MCF 10A (cell line): Measurements from ENCODE around the gene RGL4. TPM values are rescaled to one million over a fixed set of nuclear protein-coding genes. Genes with fewer than 3 reads are reported as not detected.
"Not testable (repeated sequence)": the region's sequence is repeated elsewhere in the genome, so short reads cannot be mapped to it uniquely, and the experiment has no call there.

ENCODE experiments used
- Bru-seq: library from RNA; stranded (reverse); fragments of 400-500 nt; gene quantifications from one replicate; lab custom pipeline; 2021; lab: Mats Ljungman, UMichigan
- BruChase-seq, 2 experiments: library from RNA; stranded (reverse); fragments of 400-500 nt; gene quantifications; one replicate each; lab custom pipeline; 2021; lab: Mats Ljungman, UMichigan
- BruUV-seq: library from RNA; stranded (reverse); fragments of 400-500 nt; replicated peaks from 2 replicates; lab custom pipeline; 2021; lab: Mats Ljungman, UMichigan
- CTCF ChIA-PET: fragments of 300-600 bp; sonication (Branson Sonifier 250); formaldehyde crosslinking; extraction: SDS; loops from one replicate; lab custom pipeline; 2021; ENCODE audit warnings: antibody characterized with exemption, inconsistent platforms; lab: Yijun Ruan, JAX
- POLR2A ChIA-PET: fragments of 300-600, 350-650 bp; sonication (Branson Sonifier 250); formaldehyde crosslinking; extraction: SDS; loops from one replicate; lab custom pipeline; 2020; ENCODE audit warnings: antibody characterized with exemption, inconsistent platforms; lab: Yijun Ruan, JAX
- DNase-seq: peaks from one replicate; pipeline ENCODE4 v3.0.0-alpha.2; 2018; ENCODE audit not compliant: unreplicated experiment
- H3K27ac Mint-ChIP-seq: one replicate; pipeline ENCODE4 v1.8.0; 2022; ENCODE audit warnings: mild to moderate bottlenecking, low read depth, mixed read lengths; ENCODE audit not compliant: unreplicated experiment
- H3K27me3 Mint-ChIP-seq: one replicate; pipeline ENCODE4 v1.8.0; 2022; ENCODE audit warnings: mixed read lengths; ENCODE audit not compliant: insufficient read depth, unreplicated experiment
- H3K36me3 Mint-ChIP-seq: one replicate; pipeline ENCODE4 v1.8.0; 2022; ENCODE audit warnings: mild to moderate bottlenecking, moderate library complexity, mixed read lengths; ENCODE audit not compliant: insufficient read depth, unreplicated experiment
- H3K4me1 Mint-ChIP-seq: one replicate; pipeline ENCODE4 v1.8.0; 2022; ENCODE audit warnings: mixed read lengths; ENCODE audit not compliant: insufficient read depth, unreplicated experiment
- H3K4me3 Mint-ChIP-seq: one replicate; pipeline ENCODE4 v1.8.0; 2022; ENCODE audit warnings: mild to moderate bottlenecking, moderate library complexity, mixed read lengths; ENCODE audit not compliant: unreplicated experiment
- H3K9me3 Mint-ChIP-seq: one replicate; pipeline ENCODE4 v1.8.0; 2022; ENCODE audit warnings: mixed read lengths; ENCODE audit not compliant: unreplicated experiment
- intact Hi-C: fragments of 100-400 bp; cut with micrococcal nuclease; formaldehyde crosslinking; loops from 2 replicates; pipeline ENCODE4 v1.14.1; 2022
- long read RNA-seq: library from polyadenylated mRNA; stranded (forward); transcript quantifications from one replicate; pipeline ENCODE4 v2.0.0, GENCODE V29; 2022
- total RNA-seq: library from RNA; stranded (reverse); gene quantifications from 2 replicates; pipeline ENCODE4 v1.2.3, GENCODE V29; 2022
- TF ChIP-seq, protein P1 (sequence below): fragments of 200-600 bp; IDR thresholded peaks from one replicate; pipeline ENCODE4 v1.8.0; 2022; ENCODE audit warnings: antibody characterized with exemption, mild to moderate bottlenecking; ENCODE audit not compliant: unreplicated experiment

Gene RGL4, protein sequence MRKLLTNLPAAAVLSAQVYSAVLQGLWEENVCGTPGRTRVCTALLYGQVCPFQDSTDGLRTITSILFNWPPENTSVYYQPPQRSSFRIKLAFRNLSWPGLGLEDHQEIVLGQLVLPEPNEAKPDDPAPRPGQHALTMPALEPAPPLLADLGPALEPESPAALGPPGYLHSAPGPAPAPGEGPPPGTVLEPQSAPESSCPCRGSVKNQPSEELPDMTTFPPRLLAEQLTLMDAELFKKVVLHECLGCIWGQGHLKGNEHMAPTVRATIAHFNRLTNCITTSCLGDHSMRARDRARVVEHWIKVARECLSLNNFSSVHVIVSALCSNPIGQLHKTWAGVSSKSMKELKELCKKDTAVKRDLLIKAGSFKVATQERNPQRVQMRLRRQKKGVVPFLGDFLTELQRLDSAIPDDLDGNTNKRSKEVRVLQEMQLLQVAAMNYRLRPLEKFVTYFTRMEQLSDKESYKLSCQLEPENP
- total RNA-seq: not detected in 2 replicates
- Bru-seq, nascent RNA: not detected
- not detected for BruChase-seq, experiment 1, labeled RNA remaining after a 6-hour chase
- BruChase-seq, experiment 2, labeled RNA remaining after a 2-hour chase: not detected
- long read RNA-seq, partial matches to known transcripts: 0 of 1 reads
- long read RNA-seq, other reads (novel, unspliced or antisense): 1 of 1 reads

- H3K27ac Mint-ChIP-seq: no peak within 1 kb of the TSS
- TF ChIP-seq, protein P1, sequence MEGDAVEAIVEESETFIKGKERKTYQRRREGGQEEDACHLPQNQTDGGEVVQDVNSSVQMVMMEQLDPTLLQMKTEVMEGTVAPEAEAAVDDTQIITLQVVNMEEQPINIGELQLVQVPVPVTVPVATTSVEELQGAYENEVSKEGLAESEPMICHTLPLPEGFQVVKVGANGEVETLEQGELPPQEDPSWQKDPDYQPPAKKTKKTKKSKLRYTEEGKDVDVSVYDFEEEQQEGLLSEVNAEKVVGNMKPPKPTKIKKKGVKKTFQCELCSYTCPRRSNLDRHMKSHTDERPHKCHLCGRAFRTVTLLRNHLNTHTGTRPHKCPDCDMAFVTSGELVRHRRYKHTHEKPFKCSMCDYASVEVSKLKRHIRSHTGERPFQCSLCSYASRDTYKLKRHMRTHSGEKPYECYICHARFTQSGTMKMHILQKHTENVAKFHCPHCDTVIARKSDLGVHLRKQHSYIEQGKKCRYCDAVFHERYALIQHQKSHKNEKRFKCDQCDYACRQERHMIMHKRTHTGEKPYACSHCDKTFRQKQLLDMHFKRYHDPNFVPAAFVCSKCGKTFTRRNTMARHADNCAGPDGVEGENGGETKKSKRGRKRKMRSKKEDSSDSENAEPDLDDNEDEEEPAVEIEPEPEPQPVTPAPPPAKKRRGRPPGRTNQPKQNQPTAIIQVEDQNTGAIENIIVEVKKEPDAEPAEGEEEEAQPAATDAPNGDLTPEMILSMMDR: no peak
- no peak for DNase-seq
- H3K36me3 Mint-ChIP-seq: peaks cover 15% of the 10 kb centered on the region
- no peaks in the 10 kb centered on the region for H3K27me3 Mint-ChIP-seq
- intact Hi-C loops: no loop called here
- no peaks in the 10 kb centered on the region for H3K4me1 Mint-ChIP-seq
- BruUV-seq: no TSS peak
- CTCF ChIA-PET: no interaction called here
- no peak within 1 kb of the TSS for H3K4me3 Mint-ChIP-seq
- no peaks in the 10 kb centered on the region for H3K9me3 Mint-ChIP-seq
- POLR2A ChIA-PET: no interaction called here
These were observed at the start of gene RGL4 for GRCh38 chr22:23690713-23691112. TSS of gene RGL4 (plus strand) at chr22:23691013. CDS start at chr22:23692031, 1,018 bp downstream.

- intact Hi-C loops, H3K27me3 Mint-ChIP-seq, DNase-seq: not testable (repeated sequence)
These were observed 44.3 kb upstream of the RGL4 start for GRCh38 chr22:23646526-23646925.

DNA sequence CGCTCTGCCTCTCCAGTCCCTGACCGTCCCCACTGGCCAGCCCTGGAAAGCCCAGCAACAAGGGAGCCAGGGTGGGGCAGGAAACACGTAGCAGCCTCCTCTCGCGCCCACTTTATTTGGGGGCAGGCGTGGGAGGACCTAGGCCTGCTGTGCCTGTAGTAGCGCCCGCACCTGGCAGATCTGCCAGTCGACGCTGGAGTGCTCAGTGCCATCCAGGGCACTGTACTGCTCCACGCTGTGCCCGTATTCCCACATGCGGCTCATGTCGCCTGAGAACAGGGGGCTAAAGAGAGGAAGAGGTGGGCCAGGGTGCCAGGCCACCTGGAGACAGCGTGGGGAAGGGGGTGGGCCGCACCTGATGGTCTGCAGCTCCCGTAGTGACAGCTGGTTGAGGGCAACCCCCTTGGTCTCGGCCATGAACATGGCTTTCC is 41.7 kb upstream of the RGL4 start:
- Mint-ChIP-seq H3K36me3 (no peaks in the 10 kb centered on the region), H3K4me1 (no peaks in the 10 kb centered on the region), H3K4me3 (no peak overlapping the region), H3K9me3 (no peaks in the 10 kb centered on the region), H3K27me3 (no peaks in the 10 kb centered on the region), H3K27ac (no peak overlapping the region)
- intact Hi-C loops: no loop called here
- TF ChIP-seq, protein P1: no peak
- POLR2A ChIA-PET: no interaction called here
- no peak for DNase-seq
- CTCF ChIA-PET: no interaction called here
- no TSS peak for BruUV-seq

More at GRCh38 chr22:23646526-23646925, 44.3 kb upstream of the RGL4 start:
- BruUV-seq, H3K4me3 Mint-ChIP-seq, CTCF ChIA-PET, POLR2A ChIA-PET, H3K27ac Mint-ChIP-seq, H3K9me3 Mint-ChIP-seq, H3K36me3 Mint-ChIP-seq, H3K4me1 Mint-ChIP-seq: not testable (repeated sequence)

DNA sequence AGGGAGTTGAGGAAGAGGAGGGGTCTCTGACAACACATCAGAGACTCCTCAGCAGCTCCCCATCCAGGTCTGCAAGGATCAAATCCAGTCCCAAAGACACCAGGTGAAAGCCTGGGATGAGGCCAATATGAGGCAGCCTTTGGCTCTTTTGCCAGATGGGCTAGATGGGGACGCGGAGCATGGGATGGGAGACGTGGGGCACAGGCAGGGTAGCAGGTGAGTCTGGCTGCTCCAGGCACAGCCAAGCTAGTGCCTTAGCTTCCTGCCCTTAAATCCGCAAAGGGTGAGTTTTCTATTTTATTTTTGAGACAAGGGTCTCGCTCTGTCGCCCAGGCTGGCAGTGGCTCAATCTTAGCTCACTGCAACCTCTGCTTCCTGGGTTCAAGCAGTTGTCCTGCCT is 39.1 kb upstream of the RGL4 start:
- H3K4me3 Mint-ChIP-seq: no peak overlapping the region
- no peaks in the 10 kb centered on the region for H3K36me3 Mint-ChIP-seq
- H3K27me3 Mint-ChIP-seq: no peaks in the 10 kb centered on the region
- intact Hi-C loops: no loop called here
- H3K9me3 Mint-ChIP-seq: no peaks in the 10 kb centered on the region
- TF ChIP-seq, protein P1: no peak
- no peak overlapping the region for H3K27ac Mint-ChIP-seq
- ChIA-PET POLR2A (no interaction called here), CTCF (no interaction called here)
- no peaks in the 10 kb centered on the region for H3K4me1 Mint-ChIP-seq
- DNase-seq: no peak
- BruUV-seq: no TSS peak
